ENCODE data around the gene GUCA2A.

GUCA2A gene

DNA sequence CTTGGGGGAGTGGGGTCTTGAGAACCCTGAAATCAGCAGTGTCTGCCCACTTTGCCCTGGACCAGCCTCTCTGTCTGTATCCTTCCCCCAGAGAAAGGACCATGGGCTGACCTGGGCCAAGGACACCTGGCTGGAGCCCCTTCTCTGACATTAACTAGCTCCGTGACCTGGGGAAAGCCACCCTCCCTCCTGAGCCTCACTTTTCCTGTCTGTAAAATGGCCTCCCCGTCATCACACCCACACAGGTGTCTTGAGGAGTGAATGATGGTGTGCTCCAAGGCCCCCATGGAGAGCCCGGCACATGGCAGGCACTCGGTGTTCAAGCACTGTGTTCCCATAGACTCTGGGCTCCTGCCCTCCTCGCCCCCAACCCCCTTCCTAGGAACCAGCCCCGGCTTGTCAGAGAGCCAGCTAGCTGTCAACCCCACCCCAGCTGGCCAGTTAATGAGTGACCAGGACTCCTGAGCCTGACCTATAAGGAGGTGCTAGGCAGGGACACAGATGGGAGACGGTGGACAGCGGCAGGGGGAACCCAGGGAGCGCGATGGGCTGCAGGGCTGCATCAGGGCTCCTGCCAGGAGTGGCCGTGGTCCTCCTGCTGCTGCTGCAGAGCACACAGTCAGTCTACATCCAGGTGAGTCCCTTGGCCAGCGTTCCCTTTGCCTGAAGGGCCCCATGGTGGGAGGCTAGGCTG is 11.5 kb downstream of the GUCA2A start, which contains the start of gene GUCA2B:
GUCA2B (plus strand) TSS at position 504 of the 694 bp plus-strand sequence; CDS start at position 545, 41 bp downstream.
- no peak for DNase-seq

- DNase-seq = no peak
These were observed 12.4 kb downstream of the GUCA2A start for GRCh38 chr1:42152119-42152518.

- DNase-seq = no peak
These were observed 13.9 kb downstream of the GUCA2A start for GRCh38 chr1:42150651-42151050.

GRCh38 chr1:42148166-42148565 is 16.4 kb downstream of the GUCA2A start:
- DNase-seq = no peak

GRCh38 chr1:42146626-42147320 is 17.8 kb downstream of the GUCA2A start:
- peak; percentile 75 for DNase-seq

- DNase-seq = no peak
These were observed 18.6 kb downstream of the GUCA2A start for GRCh38 chr1:42145764-42146625.

GRCh38 chr1:42145389-42145716 is 19.2 kb downstream of the GUCA2A start:
- DNase-seq = no peak

GRCh38 chr1:42144711-42145388 is 19.7 kb downstream of the GUCA2A start:
- no peak for DNase-seq

- DNase-seq = no peak
These were observed 20.4 kb downstream of the GUCA2A start for GRCh38 chr1:42143896-42144710.

GRCh38 chr1:42142894-42143675 is 21.5 kb downstream of the GUCA2A start:
- peak; percentile 10 for DNase-seq

GRCh38 chr1:42141978-42142377 is 22.6 kb downstream of the GUCA2A start:
- DNase-seq = no peak

DNA sequence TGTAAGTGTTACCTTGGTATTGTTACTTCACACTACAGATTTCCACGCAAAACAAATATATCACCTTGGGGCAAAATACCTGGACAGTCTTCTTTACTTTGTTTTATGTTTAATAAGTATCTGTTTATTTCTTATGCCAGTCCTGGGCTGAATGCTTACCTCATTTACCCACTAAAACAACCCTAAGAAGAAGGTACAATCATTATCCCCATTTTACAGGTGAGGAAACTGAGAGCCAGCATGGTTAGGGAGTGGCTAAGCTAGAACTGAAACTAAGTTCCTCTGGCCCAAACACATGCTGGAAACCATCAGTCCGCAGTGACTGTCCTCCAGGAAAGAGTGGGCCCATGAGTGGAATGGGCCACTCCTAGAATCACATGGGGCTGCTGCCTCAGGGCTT is 24.4 kb downstream of the GUCA2A start:
- DNase-seq = no peak

DNA sequence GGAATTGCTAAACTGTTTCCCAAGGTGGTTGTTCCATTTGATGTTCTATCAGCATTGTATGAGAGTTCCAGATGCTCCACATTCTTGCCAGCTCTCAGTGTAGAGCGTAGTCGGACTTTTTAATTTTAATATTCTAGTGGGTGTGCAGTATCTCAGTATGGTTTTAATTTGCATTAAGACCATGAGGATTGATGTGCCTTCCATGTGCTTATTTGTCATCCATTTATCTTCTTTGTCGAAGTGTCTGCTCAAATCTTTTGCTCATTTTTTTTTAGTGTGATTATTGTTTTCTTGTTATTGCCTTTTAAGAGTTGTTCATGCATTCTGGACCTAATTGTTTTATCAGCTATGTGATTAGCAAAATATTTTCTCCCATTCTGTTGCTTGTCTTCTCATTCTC is 25.1 kb downstream of the GUCA2A start:
- DNase-seq = no peak

- DNase-seq = no peak
These were observed 26.0 kb downstream of the GUCA2A start for GRCh38 chr1:42138586-42138985.

- DNase-seq = no peak
These were observed 26.8 kb downstream of the GUCA2A start for GRCh38 chr1:42137766-42138165.

- no peak for DNase-seq
These were observed 28.1 kb downstream of the GUCA2A start for GRCh38 chr1:42136466-42136865.

GRCh38 chr1:42135426-42135825 is 29.1 kb downstream of the GUCA2A start:
- DNase-seq = no peak

GRCh38 chr1:42133809-42134526 is 30.6 kb downstream of the GUCA2A start:
- no peak for DNase-seq

- no peak for DNase-seq
These were observed 31.2 kb downstream of the GUCA2A start for GRCh38 chr1:42133390-42133789.

DNA sequence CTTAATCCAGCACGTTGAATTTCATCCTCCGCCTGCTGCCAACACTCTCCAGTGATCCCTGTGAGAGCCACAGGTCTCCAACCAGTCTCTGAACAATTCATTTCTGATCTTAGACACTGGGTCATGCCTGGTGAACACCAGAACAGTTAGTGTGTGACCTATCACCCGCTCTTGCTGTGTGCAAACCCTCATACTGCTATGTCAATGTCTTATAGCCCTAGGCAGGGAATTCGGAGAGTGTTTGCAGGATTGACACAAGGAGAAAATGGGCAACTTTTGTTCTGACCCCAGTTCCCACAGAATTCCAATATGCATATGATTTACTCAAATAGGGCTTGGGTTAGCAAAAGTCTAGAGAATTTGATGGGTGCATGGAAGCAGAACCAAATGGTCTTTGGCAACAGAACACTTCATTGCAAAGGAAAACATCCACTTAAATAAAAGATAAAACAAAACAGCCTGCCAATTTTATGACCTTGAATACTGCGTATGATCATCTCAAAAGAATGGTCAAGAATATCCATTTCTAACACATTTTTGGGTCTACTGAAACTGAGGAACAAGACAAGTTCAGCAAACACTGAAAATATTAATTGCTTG is 34.4 kb downstream of the GUCA2A start:
- DNase-seq = no peak

All from NCI-H146 (cell line).